SJSA1 (cell line): ENCODE data around the gene JPT2. TPM values are rescaled to one million over a fixed set of nuclear protein-coding genes. Genes with fewer than 3 reads are reported as not detected.
"Not testable (repeated sequence)": the region's sequence is repeated elsewhere in the genome, so short reads cannot be mapped to it uniquely, and the experiment has no call there.

Experiments
- DNase-seq, 2 experiments: peaks; one replicate each; pipeline ENCODE4 v3.0.0-alpha.2; 2015 to 2020; ENCODE audit warnings: low spot score in 2 of 2, low read depth in 1 of 2
- H3K27ac ChIP-seq: fragments of 250-450 bp; sonication (Bioruptor Pico); 2 replicates; pipeline ENCODE4 v1.5.1; 2020; ENCODE audit warnings: mild to moderate bottlenecking, moderate library complexity
- H3K27me3 ChIP-seq: fragments of 250-450 bp; sonication (Bioruptor Pico); replicated peaks from 2 replicates; pipeline ENCODE4 v1.5.1; 2020; ENCODE audit warnings: mild to moderate bottlenecking, moderate library complexity
- H3K36me3 ChIP-seq: fragments of 250-450 bp; sonication (Bioruptor Pico); 2 replicates; pipeline ENCODE4 v1.5.1; 2020; ENCODE audit warnings: mild to moderate bottlenecking
- H3K4me1 ChIP-seq: fragments of 250-450 bp; sonication (Bioruptor Pico); replicated peaks from 2 replicates; pipeline ENCODE4 v1.6.1; 2021; ENCODE audit warnings: mild to moderate bottlenecking
- H3K4me3 ChIP-seq: fragments of 250-450 bp; sonication (Bioruptor Pico); 2 replicates; pipeline ENCODE4 v1.5.1; 2020; ENCODE audit warnings: mild to moderate bottlenecking
- H3K9me3 ChIP-seq: fragments of 250-450 bp; sonication (Bioruptor Pico); replicated peaks from 2 replicates; pipeline ENCODE4 v1.5.1; 2020; ENCODE audit warnings: mild to moderate bottlenecking
- total RNA-seq: library from RNA; depleted of rRNA; stranded (reverse); fragments of >200 nt; shearing (Covaris generic); gene quantifications from 2 replicates; pipeline ENCODE4 v1.2.3, GENCODE V29; 2014

Gene JPT2
- total RNA-seq, 1 experiment from 2014 or later: 352 TPM

DNA sequence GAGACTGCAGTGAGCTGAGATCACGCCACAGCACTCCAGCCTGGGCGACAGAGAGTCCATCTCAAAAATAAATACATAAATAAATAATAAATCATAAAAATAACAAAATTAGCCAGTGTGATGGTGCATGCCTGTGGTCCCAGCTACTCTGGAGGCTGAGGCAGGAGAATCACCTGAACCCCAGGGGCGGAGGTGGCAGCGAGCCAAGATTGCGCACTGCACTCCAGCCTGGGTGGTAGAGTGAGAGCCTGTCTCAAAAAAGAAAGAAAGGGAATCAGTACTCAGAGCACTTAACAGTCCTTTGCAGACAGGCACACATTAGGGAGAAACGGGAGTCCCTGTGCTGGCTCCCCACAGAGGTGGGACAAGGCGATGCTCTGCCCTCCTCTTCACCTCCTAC, 53.0 kb downstream of the JPT2 start:
- no peaks in the 10 kb centered on the region for H3K4me1 ChIP-seq
- H3K27me3 ChIP-seq: no peaks in the 10 kb centered on the region
- no peak overlapping the region for H3K27ac ChIP-seq
- H3K36me3 ChIP-seq: peaks cover 73% of the 10 kb centered on the region
- H3K4me3 ChIP-seq: no peak overlapping the region
- H3K9me3 ChIP-seq: peaks cover 5% of the 10 kb centered on the region
- no peak for DNase-seq

DNA sequence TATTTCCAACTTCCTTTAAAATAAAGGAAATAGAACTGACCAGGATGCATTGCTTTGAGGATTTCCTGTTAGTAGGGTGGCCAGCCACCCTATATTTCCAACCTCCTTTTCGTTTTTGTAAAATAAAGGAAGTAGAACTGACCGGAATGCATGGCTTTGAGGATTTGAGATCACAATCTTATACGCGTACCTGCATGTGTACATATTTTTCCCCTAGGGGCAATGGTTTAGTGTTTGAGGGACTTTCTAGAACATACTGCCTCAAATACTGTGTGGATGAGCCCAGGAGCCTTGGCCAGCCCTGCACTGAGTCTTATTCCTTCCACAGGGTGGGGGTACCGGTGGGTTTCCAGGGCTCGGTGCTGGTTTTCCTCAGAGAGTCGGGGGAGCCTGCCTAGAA, 53.5 kb downstream of the JPT2 start:
- H3K36me3 ChIP-seq: peaks cover 67% of the 10 kb centered on the region
- H3K4me1 ChIP-seq: no peaks in the 10 kb centered on the region
- H3K27ac ChIP-seq: no peak overlapping the region
- peaks cover 5% of the 10 kb centered on the region for H3K9me3 ChIP-seq
- no peak for DNase-seq
- H3K4me3 ChIP-seq: no peak overlapping the region
- no peaks in the 10 kb centered on the region for H3K27me3 ChIP-seq

DNA sequence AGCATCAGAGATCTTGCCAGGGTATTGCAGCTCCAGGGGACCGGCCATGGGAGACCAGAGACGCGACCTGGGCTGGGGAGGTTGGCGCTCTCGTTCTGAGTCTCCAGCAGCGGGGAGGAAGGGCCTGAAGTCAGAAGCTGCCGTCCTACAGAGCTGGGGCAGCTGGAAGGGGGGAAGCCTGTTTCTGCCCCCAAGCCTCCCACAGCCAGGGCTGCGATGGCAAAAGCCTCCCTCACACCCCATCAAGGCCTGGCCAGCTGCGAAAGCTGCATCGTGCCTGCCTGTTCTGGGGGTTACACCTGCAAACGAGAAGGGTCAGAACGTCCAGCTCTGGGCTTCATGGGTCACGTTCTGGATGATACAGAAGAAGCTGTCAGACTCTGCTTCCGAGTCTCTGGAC, 54.0 kb downstream of the JPT2 start:
- DNase-seq: no peak
- no peaks in the 10 kb centered on the region for H3K27me3 ChIP-seq
- peaks cover 63% of the 10 kb centered on the region for H3K36me3 ChIP-seq
- H3K27ac ChIP-seq: no peak overlapping the region
- peaks cover 5% of the 10 kb centered on the region for H3K9me3 ChIP-seq
- H3K4me3 ChIP-seq: no peak overlapping the region
- no peaks in the 10 kb centered on the region for H3K4me1 ChIP-seq

DNA sequence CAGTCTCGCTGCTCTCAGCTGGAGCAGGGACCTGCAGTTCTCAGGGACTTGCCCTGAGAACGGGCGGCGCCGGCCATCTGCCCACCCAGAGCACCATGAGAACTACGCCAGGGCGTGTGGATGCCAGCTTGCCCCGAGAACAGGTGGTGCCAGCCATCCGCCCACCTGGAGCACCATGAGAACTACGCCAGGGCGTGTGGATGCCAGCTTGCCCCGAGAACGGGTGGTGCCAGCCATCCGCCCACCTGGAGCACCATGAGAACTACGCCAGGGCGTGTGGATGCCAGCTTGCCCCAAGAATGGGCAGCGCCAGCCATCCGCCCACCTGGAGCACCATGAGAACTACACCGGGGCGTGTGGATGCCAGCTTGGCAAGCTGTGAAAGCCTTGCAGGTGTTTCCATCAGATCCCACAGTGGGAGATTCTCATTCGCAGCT, 54.5 kb downstream of the JPT2 start:
- DNase-seq: not testable (repeated sequence)

DNA sequence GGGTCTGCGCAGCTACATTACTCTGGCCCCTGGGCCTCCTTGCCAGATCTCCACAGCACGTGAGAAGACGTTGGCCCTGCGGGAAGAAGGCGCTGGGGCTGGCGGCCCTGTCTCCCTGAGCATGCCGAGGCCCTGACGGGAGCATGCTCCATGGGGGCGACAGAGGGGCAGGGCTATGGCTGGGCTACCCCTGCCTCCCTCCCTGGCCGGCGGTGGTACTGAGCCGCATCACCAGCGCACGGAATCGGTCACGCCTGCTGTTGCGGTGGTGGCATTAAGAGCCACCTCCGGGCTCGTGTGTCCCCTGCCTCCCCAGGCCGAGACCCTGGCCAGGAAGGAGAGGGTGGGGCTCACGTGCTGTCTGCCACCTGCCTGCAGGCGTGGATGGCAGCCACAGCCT, 56.0 kb downstream of the JPT2 start:
- no peaks in the 10 kb centered on the region for H3K4me1 ChIP-seq
- no peak overlapping the region for H3K4me3 ChIP-seq
- H3K27ac ChIP-seq: no peak overlapping the region
- no peaks in the 10 kb centered on the region for H3K27me3 ChIP-seq
- DNase-seq: no peak
- H3K36me3 ChIP-seq: peaks cover 47% of the 10 kb centered on the region
- peaks cover 5% of the 10 kb centered on the region for H3K9me3 ChIP-seq

More for the DNA sequence above, 54.5 kb downstream of the JPT2 start:
- not testable (repeated sequence) for H3K27me3 ChIP-seq, H3K4me1 ChIP-seq, H3K9me3 ChIP-seq, H3K4me3 ChIP-seq, H3K27ac ChIP-seq
- H3K36me3 ChIP-seq: peaks cover 58% of the 10 kb centered on the region

DNA sequence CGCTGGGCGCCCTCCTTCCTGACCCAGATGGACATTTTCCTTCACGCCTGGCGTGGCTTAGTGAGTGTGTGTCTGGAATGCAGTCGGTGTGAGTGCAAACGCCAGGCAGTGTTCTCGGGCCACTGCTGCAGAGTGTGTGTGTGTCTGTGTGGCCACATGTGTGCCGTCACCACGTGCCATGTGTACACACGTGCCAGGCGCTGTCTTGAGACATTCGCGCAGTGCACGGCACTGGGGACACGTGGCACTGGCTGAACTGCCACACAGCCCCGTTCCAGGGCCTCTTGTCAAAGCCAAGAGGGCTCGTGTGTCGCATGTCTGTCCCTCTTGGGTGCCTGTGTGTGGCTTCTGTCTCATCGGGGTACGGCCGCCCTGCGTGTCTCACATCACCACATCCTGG, 56.7 kb downstream of the JPT2 start:
- no peaks in the 10 kb centered on the region for H3K27me3 ChIP-seq
- no peaks in the 10 kb centered on the region for H3K4me1 ChIP-seq
- H3K9me3 ChIP-seq: peaks cover 5% of the 10 kb centered on the region
- H3K27ac ChIP-seq: no peak overlapping the region
- DNase-seq: no peak
- no peak overlapping the region for H3K4me3 ChIP-seq
- peaks cover 41% of the 10 kb centered on the region for H3K36me3 ChIP-seq

DNA sequence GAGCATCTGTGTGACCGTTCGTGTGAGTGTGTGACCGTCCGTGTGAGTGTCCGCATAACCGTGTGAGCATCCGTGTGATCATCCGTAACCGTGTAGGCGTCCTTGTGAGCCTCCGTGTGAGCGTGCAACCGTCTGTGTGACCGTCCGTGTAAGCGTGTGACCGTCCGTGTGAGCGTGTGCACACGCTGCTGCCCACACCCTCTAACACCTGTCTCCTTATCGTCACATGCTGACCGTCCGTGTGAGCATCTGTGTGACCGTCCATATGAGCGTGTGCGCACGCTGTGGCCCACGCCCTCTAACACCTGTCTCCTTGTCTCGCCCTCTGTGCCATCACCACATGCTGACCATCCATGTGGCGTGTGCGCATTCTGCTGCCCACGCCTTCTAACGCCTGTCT, 62.2 kb downstream of the JPT2 start:
- H3K9me3 ChIP-seq: no peaks in the 10 kb centered on the region
- H3K27me3 ChIP-seq: no peaks in the 10 kb centered on the region
- no peak overlapping the region for H3K4me3 ChIP-seq
- peaks cover 20% of the 10 kb centered on the region for H3K4me1 ChIP-seq
- H3K27ac ChIP-seq: no peak overlapping the region
- peaks cover 42% of the 10 kb centered on the region for H3K36me3 ChIP-seq
- no peak for DNase-seq

DNA sequence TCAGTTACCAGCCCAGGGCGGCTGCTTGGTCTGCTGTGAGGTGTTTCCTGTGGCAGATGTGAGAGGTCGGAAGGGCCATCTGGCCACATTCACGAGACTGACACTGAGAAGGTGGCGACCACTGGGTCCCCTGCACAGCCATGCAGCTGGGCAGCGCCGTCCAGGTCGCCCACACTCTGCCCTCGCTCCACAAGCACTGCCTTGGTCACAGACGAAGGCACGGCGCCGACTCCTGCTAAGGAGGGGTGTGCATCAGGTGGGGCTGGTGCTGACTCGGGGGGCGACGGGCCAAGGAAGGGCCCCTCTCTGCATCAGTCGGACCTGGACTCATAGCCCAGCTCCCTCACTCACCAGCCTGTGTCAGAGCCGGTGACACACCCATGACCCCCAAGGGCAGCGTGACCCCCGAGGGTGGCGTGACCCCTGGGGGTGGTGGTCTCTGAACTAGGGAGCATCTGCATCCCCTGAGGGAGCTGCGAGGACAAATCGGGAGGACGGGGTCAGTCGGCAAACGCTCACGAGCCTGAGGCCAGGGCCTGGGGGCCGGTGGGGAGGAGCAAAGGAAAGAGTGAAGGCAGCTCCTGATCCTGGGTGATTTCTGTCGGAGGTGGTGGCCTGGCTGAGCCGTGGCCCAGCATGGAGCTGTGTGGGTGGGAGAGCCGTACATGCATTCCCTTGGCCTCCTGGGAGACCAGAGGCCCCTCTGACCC, 62.9 kb downstream of the JPT2 start:
- Histone ChIP-seq H3K4me1 (peaks cover 27% of the 10 kb centered on the region), H3K36me3 (peaks cover 42% of the 10 kb centered on the region), H3K9me3 (no peaks in the 10 kb centered on the region), H3K4me3 (no peak overlapping the region), H3K27me3 (no peaks in the 10 kb centered on the region), H3K27ac (no peak overlapping the region)
- DNase-seq: peak in 1 of 2 experiments; percentile 40

DNA sequence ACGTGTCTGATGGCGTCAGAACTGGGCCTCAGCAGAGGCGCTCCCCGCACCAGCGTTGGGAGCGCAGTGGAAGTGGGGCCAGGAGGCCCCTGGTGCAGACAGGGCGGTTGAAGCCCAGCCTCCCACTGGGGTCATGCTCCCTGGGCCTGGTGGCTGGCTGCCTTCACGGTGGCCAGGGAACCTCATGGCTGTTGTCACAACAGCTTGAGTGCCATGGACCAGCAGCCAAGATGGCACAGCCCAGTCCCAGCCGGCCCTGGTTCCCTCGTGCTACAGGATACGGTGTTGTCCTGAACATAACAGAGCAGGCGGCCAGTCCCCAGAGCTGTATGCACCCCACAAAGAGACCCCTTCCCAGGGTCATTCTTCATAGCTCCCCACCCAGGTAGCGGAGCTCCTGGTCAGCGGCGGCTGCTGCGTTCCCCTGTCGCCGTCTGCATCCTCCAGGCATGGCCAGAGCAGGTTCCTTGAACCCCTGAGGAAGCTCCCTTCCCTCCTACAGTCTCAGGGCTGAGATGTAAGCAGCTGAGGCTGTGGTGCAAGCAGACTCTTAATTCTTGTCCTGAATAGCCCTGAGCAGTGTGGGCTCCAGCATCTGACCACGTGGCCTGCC, 63.6 kb downstream of the JPT2 start:
- H3K4me1 ChIP-seq: peaks cover 34% of the 10 kb centered on the region
- H3K9me3 ChIP-seq: no peaks in the 10 kb centered on the region
- H3K27ac ChIP-seq: no peak overlapping the region
- DNase-seq: peak in 1 of 2 experiments; percentile 41
- no peak overlapping the region for H3K4me3 ChIP-seq
- no peaks in the 10 kb centered on the region for H3K27me3 ChIP-seq
- peaks cover 45% of the 10 kb centered on the region for H3K36me3 ChIP-seq

DNA sequence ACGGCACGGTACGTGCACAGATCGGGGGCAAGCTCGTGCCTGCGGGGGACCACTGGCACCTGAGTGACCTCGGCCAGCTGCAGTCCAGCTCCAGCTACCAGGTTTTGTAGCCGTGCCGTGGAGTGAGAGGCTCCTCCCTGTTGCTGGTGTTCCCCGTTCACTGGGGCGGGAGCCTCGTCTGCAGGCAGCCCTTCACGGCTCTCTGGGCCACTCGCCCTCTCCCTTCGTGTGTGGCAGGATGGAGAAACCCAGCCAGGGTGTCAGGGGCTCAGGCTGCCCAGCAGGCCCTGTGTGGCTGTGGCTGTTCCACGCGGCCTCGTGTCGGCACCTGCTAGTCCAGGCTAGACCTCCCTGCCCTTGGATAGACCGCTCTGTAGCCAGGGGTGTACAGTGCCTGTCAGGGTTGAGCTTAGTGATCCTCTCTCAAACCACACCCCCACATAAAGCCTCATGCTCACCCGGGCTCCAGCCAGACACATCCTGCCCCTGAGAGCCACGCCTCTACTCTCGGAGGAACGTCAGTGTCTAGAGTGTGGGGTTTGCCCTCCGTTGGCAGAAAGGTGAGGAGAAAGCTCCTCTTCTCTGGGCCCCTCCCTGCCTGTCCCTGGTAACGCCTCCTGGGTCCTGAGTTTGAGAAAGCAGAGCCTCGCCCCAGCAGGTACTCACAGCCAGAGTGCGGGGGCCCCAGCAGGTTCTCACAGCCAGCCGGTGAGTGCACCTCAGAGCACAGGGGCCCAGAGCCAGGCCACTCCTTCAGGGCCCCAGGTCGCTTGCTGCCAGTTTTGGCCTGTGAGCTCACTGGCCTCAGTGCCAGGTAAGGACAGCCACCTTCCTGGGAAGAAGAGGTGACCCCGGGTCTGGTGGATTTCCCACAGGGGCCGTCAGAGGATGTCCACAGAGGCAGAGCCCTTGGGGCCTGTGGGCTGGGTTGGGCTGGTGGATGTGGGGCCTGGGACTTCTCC, 65.6 kb downstream of the JPT2 start:
- Histone ChIP-seq H3K27ac (no peak overlapping the region), H3K9me3 (no peaks in the 10 kb centered on the region), H3K27me3 (no peaks in the 10 kb centered on the region), H3K4me1 (peaks cover 42% of the 10 kb centered on the region), H3K36me3 (peaks cover 65% of the 10 kb centered on the region), H3K4me3 (no peak overlapping the region)
- peak in 1 of 2 experiments; percentile 41 for DNase-seq

DNA sequence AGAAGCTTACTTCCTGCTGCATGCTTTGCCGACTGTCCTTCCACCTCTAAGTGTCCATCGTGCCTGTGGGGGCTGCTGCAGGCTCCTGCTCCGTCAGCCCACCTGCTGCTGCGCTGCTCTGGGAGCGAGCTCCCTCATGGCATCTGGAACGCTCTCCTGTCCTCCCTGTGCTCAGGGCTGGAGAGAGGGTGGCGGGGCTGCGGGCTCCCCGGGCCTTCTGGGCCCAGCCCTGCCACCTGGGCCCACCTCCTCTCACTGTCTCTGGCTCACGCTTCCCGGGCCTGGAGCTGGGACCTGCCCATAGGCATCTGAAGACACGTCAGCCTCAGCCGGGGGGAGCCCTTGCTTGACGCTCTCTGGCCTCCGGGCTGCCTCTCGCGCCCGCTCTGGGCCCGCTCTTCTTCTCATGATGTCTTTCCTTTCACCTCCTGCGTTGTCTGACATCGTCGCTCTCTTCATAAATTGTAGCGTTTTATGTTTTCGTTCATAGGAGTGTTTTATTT, 66.3 kb downstream of the JPT2 start:
- no peak overlapping the region for H3K4me3 ChIP-seq
- no peak overlapping the region for H3K27ac ChIP-seq
- H3K27me3 ChIP-seq: no peaks in the 10 kb centered on the region
- DNase-seq: no peak
- H3K9me3 ChIP-seq: no peaks in the 10 kb centered on the region
- H3K36me3 ChIP-seq: peaks cover 73% of the 10 kb centered on the region
- peaks cover 42% of the 10 kb centered on the region for H3K4me1 ChIP-seq

DNA sequence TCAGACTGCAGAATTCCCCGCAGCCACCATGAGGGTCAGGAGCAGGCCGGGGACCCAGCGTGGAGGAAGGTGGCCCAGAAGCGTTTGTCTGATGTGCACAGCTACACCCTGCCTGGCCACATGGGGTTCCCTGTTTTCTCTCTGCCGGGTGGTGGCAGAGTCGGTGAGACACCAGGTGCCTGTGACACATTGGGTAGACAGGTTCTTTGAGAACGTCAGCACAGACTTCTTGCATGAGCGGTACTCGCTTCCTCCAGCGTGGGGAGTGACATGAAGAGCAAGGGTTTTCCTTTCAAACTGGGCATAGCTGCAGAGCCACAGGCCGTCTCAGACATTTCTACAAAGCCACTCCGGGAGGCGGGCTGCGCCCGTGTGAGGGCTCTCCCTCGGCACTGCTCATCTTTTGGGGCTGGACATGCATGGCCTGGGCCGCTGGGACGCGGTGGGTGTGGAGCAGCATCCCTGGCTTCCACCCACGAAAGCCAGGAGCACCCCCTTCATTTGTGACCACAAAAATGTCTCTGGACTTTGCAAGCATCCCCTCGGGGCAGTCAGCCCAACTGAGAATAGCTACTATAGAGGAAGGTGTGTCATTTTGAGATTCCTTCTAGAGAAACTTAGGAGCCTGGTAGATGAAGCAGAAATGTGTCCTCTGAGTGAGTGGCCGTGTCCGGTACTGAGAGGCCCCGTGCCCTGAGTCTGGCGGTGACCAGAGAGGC, 67.3 kb downstream of the JPT2 start:
- Histone ChIP-seq H3K4me1 (peaks cover 42% of the 10 kb centered on the region), H3K4me3 (peak overlapping the region; percentile 13; the same call in 1 of the 2 replicates), H3K9me3 (no peaks in the 10 kb centered on the region), H3K36me3 (peaks cover 79% of the 10 kb centered on the region), H3K27me3 (no peaks in the 10 kb centered on the region), H3K27ac (peak overlapping the region; percentile 100)
- DNase-seq: peak; percentile 93 to 94
